ENCODE results near the gene CDC42EP1.
"Not testable (repeated sequence)": the region's sequence is repeated elsewhere in the genome, so short reads cannot be mapped to it uniquely, and the experiment has no call there.

DNA sequence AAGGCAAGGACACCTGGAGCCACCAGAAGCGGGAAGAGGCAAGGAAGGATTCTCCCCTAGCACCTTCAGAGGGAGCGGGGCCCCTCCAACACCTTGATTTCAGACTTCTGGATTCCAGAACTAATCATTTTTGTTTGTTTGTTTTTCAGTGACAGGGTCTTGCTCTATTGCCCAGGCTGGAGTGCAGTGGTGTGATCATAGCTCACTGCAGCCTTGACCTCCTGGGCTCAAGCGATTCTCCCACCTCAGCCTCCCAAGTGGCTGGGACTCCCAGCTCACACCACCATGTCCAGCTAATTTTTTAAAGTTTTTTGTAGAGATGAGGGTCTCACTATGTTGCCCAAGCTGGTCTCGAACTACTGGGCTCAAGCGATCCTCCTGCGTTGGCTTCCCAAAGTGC is 20.5 kb upstream of the CDC42EP1 start:
- TF ChIP-seq, protein P1, sequence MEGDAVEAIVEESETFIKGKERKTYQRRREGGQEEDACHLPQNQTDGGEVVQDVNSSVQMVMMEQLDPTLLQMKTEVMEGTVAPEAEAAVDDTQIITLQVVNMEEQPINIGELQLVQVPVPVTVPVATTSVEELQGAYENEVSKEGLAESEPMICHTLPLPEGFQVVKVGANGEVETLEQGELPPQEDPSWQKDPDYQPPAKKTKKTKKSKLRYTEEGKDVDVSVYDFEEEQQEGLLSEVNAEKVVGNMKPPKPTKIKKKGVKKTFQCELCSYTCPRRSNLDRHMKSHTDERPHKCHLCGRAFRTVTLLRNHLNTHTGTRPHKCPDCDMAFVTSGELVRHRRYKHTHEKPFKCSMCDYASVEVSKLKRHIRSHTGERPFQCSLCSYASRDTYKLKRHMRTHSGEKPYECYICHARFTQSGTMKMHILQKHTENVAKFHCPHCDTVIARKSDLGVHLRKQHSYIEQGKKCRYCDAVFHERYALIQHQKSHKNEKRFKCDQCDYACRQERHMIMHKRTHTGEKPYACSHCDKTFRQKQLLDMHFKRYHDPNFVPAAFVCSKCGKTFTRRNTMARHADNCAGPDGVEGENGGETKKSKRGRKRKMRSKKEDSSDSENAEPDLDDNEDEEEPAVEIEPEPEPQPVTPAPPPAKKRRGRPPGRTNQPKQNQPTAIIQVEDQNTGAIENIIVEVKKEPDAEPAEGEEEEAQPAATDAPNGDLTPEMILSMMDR (IDR thresholded peaks at IDR 0.05): not testable (repeated sequence)
- TF ChIP-seq TCF7L2 (IDR thresholded peaks at IDR 0.05; ENCODE audit: low read depth, low read length); SIN3A (IDR thresholded peaks at IDR 0.05; ENCODE audit: borderline replicate concordance, insufficient read depth, low read depth, low read length); POLR2AphosphoS5 (IDR thresholded peaks at IDR 0.05; ENCODE audit: low read depth, low read length): not testable (repeated sequence)
